ENCODE measurements around the gene KDM4B.

Gene KDM4B

GRCh38 chr19:5051619-5052018 lies 82.7 kb downstream of the KDM4B start:
- DNase-seq (ENCODE audit: low read depth, low spot score): no peak
- in situ Hi-C loops (cut with HindIII; ENCODE audit: low sequenced_read_pairs): no loop called here
- no peak for TF ChIP-seq CTCF (IDR thresholded peaks at IDR 0.05; ENCODE audit: low read depth, low read length)
- H3K4me3 ChIP-seq (ENCODE audit: low read depth, low read length): no peak overlapping the region

GRCh38 chr19:5052515-5052914 lies 83.6 kb downstream of the KDM4B start:
- H3K4me3 ChIP-seq (ENCODE audit: low read depth, low read length): no peak overlapping the region
- peak; percentile 30 for TF ChIP-seq CTCF (IDR thresholded peaks at IDR 0.05; ENCODE audit: low read depth, low read length)
- no peak for DNase-seq (ENCODE audit: low read depth, low spot score)
- in situ Hi-C loops (cut with HindIII; ENCODE audit: low sequenced_read_pairs): no loop called here

GRCh38 chr19:5052945-5053485 lies 84.1 kb downstream of the KDM4B start:
- TF ChIP-seq CTCF (IDR thresholded peaks at IDR 0.05; ENCODE audit: low read depth, low read length): no peak
- in situ Hi-C loops (cut with HindIII; ENCODE audit: low sequenced_read_pairs): no loop called here
- DNase-seq (ENCODE audit: low read depth, low spot score): no peak
- H3K4me3 ChIP-seq (ENCODE audit: low read depth, low read length): no peak overlapping the region

GRCh38 chr19:5053661-5054060 lies 84.7 kb downstream of the KDM4B start:
- TF ChIP-seq CTCF (IDR thresholded peaks at IDR 0.05; ENCODE audit: low read depth, low read length): no peak
- H3K4me3 ChIP-seq (ENCODE audit: low read depth, low read length): no peak overlapping the region
- in situ Hi-C loops (cut with HindIII; ENCODE audit: low sequenced_read_pairs): no loop called here
- no peak for DNase-seq (ENCODE audit: low read depth, low spot score)

- in situ Hi-C loops (cut with HindIII; ENCODE audit: low sequenced_read_pairs): no loop called here
- H3K4me3 ChIP-seq (ENCODE audit: low read depth, low read length): no peak overlapping the region
Observed at GRCh38 chr19:5054551-5055456, 85.9 kb downstream of the KDM4B start.

GRCh38 chr19:5055457-5055776 lies 86.5 kb downstream of the KDM4B start:
- DNase-seq (ENCODE audit: low read depth, low spot score): no peak
- TF ChIP-seq CTCF (IDR thresholded peaks at IDR 0.05; ENCODE audit: low read depth, low read length): no peak
- H3K4me3 ChIP-seq (ENCODE audit: low read depth, low read length): no peak overlapping the region
- in situ Hi-C loops (cut with HindIII; ENCODE audit: low sequenced_read_pairs): no loop called here

More at GRCh38 chr19:5054551-5055456, 85.9 kb downstream of the KDM4B start:
- DNase-seq (ENCODE audit: low read depth, low spot score): no peak
- no peak for TF ChIP-seq CTCF (IDR thresholded peaks at IDR 0.05; ENCODE audit: low read depth, low read length)
